Fibroblast of peridontal ligament (primary cell): Measurements from ENCODE around the gene MPI.
"Not testable (repeated sequence)": the region's sequence is repeated elsewhere in the genome, so short reads cannot be mapped to it uniquely, and the experiment has no call there.

ENCODE experiments used
- DNase-seq: peaks from one replicate; pipeline ENCODE4 v3.0.0-alpha.2; 2010; ENCODE audit errors: extremely low read depth

MPI gene

DNA sequence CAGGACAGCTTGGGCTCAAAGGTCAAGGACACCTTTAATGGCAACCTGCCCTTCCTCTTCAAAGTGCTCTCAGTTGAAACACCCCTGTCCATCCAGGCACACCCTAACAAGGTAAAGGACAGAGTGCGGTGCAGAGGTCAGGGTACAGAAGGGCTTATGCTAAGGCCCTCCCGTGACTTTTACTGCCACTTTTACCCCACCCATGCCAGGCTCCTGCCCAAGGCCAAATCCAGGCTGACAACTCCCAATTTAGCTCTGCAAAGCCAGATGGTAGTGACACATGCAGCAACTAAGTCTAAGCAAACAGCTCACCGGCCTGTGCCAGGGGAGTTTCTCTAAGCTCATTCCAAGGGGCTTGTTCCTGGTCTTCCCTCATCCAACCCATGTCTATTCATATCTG is 1.6 kb downstream of the MPI start:
- no peak for DNase-seq

GRCh38 chr15:74892313-74892712 is 2.5 kb downstream of the MPI start:
- DNase-seq: no peak

- no peak for DNase-seq
These were observed 3.1 kb downstream of the MPI start for GRCh38 chr15:74892931-74893330.

- DNase-seq: no peak
These were observed 3.8 kb downstream of the MPI start for GRCh38 chr15:74893627-74894026.

DNA sequence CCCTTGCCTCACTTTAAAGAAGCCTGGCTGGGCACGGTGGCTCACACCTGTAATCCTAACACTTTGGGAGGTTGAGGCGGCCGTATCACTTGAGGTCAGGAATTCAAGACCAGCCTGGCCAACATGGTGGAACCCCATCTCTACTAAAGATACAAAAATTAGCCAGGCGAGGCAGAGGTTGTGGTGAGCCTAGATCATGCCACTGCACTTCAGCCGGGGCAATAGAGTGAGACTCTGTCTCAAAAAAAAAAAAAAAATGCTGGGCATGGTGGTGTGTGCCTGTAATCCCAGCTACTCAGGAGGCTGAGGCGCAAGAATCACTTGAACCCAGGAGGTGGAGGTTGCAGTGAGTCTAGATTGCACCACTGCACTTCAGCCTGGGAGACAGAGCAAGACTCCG is 4.5 kb downstream of the MPI start:
- DNase-seq: not testable (repeated sequence)

DNA sequence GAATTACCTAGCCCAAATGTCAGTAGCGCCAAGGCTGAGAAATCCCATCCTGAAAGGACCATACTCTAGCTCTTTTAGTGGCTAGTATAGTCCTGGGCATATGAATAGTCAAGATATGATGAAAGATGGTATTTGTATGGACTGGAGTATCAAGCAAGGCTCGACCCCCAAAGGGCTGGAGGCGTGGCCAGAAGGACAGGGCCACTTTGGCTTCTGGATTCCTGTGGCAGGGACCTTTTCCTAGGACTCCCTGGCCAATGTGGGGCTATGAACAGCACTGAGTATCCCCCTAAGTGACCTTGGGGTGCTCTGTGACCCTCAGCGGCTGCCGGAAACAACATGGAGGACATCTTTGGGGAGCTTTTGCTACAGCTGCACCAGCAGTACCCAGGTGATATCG is 6.0 kb downstream of the MPI start:
- no peak for DNase-seq

GRCh38 chr15:74896316-74896715 is 6.5 kb downstream of the MPI start:
- no peak for DNase-seq

DNA sequence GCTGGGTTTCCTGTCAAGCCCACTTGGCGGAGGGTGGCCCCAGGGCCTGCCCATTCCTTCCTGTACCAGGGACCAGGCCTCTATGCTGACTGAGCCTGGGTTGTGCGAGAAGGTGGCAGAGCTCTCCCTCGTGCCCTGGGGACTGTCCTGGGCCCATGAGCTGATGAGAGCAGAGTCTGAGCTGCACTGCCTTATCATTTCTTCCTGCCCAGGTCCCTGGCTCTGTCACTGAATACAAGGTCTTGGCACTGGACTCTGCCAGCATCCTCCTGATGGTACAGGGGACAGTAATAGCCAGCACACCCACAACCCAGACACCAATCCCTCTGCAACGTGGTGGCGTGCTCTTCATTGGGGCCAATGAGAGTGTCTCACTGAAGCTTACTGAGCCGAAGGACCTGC is 7.5 kb downstream of the MPI start:
- DNase-seq: no peak

DNA sequence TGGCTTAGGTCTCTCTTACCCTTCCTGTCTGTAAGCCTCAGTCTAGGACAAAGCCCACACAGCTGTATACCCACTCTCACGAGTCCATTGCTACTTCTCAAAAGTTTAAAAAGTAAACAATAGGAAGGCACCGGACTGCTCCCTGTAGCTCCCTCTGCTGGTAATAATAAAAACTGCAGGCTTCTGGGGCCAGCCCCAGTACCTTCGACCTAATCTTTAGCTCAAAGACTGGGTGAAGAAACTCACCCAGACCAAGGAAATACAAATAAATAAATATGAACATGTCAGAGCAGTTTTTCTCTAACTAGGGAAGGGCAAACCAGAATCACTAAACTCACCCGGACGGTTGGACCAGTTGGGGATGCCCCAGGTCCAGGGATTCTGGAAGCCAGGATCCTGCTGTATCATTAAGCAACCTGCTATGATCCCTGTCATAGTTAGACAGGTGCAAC is 11.8 kb downstream of the MPI start:
- peak; percentile 68 for DNase-seq

- no peak for DNase-seq
These were observed 12.6 kb downstream of the MPI start for GRCh38 chr15:74902295-74903075.

DNA sequence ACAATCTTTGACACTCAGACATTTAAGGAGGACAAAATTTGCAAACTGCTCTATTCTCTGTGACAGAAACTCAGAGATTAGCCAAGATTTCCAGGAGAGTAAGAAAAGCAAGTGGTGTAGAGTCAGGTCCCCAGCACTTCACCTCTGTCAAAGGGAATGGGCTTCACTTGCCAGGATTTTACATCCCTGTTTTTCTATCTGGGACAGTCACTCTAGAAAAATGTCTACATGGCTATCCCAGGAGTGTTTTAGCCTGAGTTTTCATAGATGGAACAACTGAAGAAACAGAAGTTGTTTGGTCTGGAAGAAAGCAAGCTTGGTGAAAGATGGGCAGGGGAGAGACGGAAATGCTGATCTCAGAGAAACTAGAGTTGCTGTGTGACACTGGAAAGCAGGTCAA is 13.8 kb downstream of the MPI start:
- no peak for DNase-seq

DNA sequence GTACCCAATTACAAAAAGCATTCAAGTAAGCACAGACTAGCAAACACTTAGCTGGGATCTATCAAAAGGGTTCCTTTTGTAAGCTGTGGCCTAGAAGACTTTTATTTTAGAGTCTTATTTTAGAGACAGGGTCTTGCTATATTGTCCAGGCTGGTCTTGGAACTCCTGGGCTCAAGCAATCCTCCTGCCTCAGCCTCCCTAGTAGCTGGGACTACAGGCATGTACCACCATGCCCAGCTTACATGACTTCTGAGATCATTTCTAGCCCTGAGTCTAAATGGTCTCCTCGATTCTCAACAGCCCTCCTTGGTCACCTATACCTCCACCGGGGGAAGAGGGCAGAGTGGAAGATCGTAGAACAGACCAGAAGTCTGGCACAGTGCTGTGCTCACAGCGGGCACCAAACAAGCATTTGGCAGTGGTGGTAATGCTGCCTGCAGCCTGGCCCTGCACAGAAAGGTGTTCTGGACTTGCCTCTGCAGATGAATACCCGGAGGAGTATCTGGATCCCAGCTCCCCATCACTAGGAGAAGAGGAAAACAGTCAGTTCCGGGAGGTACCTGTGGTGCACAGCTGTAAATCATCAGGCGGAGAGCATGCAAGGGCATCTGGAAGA is 14.5 kb downstream of the MPI start:
- no peak for DNase-seq

GRCh38 chr15:74906067-74906449 is 16.2 kb downstream of the MPI start:
- peak; percentile 23 for DNase-seq

DNA sequence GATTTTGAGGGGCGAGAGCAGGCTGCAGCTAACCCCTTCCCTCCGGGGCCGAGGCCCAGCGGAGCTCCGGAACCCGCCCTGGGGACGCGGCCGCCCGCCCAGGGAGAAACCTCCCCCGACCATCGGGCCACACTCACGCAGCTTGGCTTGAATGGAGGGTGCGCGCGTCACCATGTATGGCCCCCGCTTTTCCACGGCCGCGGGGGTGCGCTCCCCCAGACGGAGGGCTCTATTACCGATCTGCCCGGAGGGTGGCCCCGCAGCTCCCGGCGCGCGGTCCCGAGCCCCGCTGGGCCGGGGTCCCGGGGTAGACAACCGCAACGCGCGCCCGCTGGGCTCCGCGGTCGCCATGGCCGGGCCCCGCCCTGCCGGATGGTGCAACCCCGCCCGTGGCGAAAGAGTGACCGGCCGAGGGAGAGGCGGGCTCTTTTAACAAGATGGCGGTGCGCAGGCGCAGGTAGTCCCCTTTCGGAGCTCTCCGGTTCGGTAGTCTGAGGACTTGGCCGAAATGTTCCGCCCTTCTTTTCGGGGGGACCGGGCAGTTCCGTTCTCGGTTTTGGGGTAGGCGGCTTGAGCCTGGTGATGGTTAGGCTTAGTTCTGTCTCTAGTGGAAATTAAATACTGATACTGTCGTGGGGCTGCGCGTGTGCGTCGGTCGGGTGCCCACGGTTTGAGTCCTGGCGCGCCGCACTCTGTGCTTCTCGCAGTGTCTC is 16.8 kb downstream of the MPI start, which contains the start of gene FAM219B:
FAM219B (minus strand) TSS at position 402 of the 713 bp plus-strand sequence; CDS start at position 351, 51 bp downstream.
- DNase-seq: peak; percentile 81

DNA sequence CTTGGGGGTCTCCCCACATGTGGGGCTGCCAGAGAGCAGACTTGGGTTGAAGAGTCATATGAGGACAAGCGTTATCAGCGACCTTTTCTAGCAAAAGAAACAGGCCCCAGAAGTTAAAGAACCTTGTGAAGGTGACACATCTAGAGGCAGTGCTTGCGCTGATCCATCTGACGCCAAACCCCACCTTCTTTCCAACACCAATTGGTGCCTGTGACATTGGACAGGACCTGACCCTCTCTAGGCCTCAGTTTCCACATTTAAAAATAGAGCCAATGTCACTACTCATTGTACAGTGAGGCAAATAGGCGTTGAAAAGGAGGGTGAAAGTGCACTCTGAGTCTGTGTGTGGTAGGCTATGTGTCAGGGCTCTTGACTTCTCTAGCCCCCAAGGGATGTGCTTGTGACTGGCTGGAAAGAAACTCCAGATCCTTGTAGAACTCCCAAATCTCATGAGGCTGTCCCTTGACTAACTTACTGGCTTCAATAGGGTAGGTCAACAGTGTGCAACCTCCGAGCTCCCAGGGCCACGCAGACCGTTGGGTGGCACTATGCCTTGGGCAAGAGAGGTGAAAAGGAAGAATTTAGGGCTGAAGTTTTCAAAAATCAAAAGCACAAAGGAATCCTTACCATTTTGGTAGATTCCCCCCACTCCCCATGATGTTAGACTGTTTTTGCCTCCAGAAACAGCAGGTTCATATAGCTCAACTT is 17.5 kb downstream of the MPI start:
- peak; percentile 23 for DNase-seq

DNA sequence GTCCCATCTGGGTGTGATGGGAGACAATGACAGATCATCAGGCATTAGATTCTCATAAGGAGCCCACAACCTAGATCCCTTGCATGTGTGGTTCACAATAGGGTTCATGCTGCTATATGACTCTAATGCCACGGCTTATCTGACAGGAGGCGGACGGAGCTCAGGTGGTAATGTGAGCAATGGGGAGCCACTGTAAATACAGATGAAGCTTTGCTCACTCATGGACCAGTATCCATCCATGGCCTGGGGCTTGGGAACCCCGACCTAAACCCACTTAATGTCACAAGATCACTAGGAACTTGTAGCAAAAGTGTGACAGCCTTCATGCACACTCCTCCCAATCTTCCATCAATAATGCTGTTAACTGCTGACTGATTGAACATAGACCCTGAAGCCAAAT is 18.8 kb downstream of the MPI start:
- no peak for DNase-seq

- peak; percentile 17 for DNase-seq
These were observed 23.2 kb downstream of the MPI start for GRCh38 chr15:74913041-74913440.

DNA sequence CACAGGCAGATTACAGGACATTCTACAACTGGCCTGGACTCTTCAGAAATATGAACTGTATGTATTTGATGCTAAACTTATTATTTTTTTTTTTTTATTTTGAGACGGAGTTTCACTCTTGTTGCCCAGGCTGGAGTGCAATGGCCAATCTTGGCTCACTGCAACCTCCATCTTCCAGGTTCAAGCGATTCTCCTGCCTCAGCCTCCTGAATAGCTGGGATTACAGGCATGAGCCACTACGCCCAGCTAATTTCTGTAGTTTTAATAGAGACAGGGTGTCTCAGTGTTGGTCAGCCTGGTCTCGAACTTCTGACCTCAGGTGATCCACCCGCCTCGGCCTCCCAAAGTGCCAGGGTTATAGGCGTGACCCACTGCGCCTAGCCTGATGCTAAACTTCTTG is 24.0 kb downstream of the MPI start:
- not testable (repeated sequence) for DNase-seq

GRCh38 chr15:74917676-74918075 is 27.8 kb downstream of the MPI start:
- DNase-seq: no peak

DNA sequence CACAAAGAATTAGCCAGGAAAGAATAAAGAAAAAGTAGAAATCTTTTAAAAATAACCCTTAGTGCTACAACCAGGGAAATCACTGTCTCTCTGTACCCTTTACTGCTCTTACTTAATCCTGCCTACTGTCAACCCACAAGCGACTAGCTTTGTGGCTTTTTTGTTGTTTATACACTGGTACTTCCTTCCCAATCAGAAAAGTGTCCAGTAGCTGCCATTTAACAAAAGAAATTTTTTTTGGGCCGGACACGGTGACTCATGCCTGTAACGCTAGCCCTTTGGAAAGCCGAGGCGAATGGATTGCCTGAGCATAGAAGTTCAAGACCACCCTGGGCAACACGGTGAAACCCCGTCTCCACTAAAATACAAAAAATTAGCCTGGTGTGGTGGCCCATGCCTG is 30.6 kb downstream of the MPI start:
- no peak for DNase-seq

- DNase-seq: no peak
These were observed 34.7 kb downstream of the MPI start for GRCh38 chr15:74924525-74924924.

- DNase-seq: no peak
These were observed 38.9 kb downstream of the MPI start for GRCh38 chr15:74928771-74929198.
